GM18517 (cell line): ENCODE measurements around the gene CAPS.
"Not testable (repeated sequence)": the region's sequence is repeated elsewhere in the genome, so short reads cannot be mapped to it uniquely, and the experiment has no call there.

Experiments used
- ATAC-seq: cut with Tn5 transposase; IDR thresholded peaks from one replicate; pipeline ENCODE4 v1.9.1; 2021; ENCODE audit warnings: mild to moderate bottlenecking, moderate library complexity; ENCODE audit not compliant: unreplicated experiment

CAPS gene

GRCh38 chr19:5953680-5954213, 39.7 kb downstream of the CAPS start:
- ATAC-seq: no peak

GRCh38 chr19:5954293-5954692, 40.2 kb downstream of the CAPS start:
- no peak for ATAC-seq

- no peak for ATAC-seq
Observed at GRCh38 chr19:5955636-5955935, 41.5 kb downstream of the CAPS start.

GRCh38 chr19:5956323-5956722, 42.3 kb downstream of the CAPS start:
- ATAC-seq: no peak

GRCh38 chr19:5956728-5957127, 42.7 kb downstream of the CAPS start:
- ATAC-seq: no peak

GRCh38 chr19:5957170-5957569, 43.1 kb downstream of the CAPS start:
- ATAC-seq: no peak

- ATAC-seq: no peak
Observed at GRCh38 chr19:5958074-5958850, 44.2 kb downstream of the CAPS start.

GRCh38 chr19:5958851-5959122, 44.7 kb downstream of the CAPS start:
- no peak for ATAC-seq

GRCh38 chr19:5959260-5960004, 45.4 kb downstream of the CAPS start:
- no peak for ATAC-seq

GRCh38 chr19:5960005-5961001, 46.2 kb downstream of the CAPS start:
- ATAC-seq: no peak

GRCh38 chr19:5961641-5961968, 47.6 kb downstream of the CAPS start:
- ATAC-seq: not testable (repeated sequence)

GRCh38 chr19:5961969-5962945, 48.2 kb downstream of the CAPS start:
- ATAC-seq: no peak

GRCh38 chr19:5963259-5963658, 49.2 kb downstream of the CAPS start:
- not testable (repeated sequence) for ATAC-seq

GRCh38 chr19:5963855-5964254, 49.8 kb downstream of the CAPS start:
- ATAC-seq: no peak

GRCh38 chr19:5964816-5965565, 50.9 kb downstream of the CAPS start:
- ATAC-seq: no peak
